ENCODE results near the gene PRSS36.

PRSS36 gene

DNA sequence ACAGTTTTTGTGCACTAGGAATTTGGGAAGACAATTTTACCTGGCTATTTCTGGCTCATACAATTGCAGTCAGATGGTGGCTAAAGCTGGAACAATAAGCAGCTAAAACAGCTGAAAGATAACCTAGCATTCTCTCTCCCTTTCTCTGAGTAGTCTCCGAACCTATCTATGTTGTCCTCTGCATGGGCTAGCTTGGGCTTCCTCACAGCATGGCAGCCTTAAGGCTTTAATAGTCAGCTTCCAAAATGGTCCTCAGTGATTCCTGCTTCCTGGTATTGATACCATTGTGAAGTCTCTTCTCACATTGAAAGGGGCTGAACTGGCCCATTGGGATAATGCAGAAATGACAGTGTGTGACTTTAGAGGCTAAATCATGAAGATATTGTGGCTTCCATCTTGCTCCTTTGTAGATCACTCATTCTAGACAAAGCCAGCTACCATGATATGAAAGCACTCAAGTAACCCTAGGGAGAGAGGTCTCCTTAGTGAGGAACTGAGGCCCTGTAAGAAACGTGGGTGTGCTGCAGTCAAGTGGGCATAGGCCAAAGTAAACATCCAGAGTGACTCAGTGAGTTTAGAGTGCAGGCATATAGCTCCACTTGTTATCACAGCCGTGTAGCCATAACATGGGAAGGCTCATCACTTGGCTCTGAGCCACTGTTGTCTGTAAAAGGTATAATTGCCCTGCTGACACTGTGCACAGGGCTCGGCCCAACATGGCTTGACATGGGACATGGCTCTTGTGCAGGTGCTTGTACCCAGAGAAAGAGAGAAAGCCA, 49.8 kb downstream of the PRSS36 start:
- DNase-seq (ENCODE audit: low spot score): no peak

DNA sequence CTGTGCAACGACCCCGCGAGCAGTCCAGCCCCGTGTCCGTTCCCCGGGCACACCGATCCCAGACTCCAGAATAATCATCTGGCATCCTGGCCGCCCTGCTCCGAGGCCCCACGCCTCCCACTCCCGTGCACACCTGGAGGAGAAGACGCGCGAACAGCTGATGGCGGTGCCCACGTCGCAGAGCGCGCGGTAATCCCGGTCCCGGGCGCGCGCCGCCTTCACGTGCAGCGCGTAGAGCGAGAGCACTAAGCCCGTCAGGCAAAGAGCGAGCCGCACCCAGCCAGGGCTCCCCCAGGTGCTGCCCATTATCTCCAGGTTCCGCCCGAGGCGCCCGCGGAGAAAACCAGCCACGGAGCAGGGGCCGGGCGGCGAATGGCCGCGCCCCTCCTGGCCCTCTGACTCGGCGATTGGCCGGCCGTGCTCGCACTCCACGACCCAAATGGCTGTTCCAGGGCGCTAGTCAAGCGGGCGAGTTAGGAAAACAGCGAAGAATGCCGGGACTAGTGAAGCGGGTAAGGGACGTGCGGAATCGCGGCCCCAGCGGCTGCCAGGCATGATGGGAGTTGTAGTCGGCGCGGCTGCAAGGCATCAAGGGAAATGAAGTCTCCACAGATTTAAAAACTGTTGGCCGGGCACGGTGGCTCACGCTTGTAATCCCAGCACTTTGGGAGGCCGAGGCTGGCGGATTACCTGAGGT, 55.3 kb downstream of the PRSS36 start, which contains the start of gene VKORC1:
TSS of gene VKORC1 (minus strand) at position 374 of the 697 bp plus-strand sequence. CDS start at position 306, 68 bp downstream.
- DNase-seq (ENCODE audit: low spot score): peak; percentile 94

DNA sequence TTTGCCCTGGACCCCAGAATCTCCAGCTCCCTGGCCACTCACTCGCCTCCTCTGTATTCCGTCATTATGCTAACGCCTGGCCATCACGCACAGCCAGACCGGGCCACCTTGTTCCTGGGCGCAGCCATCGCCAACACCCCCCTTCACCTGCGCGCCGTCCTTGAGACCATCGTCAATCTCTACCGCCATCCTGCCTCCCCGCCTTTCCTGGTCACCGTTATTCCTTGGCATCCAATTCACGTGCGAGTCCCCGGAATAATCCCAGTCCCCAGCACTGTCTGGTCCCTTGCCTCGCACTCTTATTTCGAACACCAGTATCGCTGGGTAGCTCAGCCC, 55.8 kb downstream of the PRSS36 start:
- no peak for DNase-seq (ENCODE audit: low spot score)

DNA sequence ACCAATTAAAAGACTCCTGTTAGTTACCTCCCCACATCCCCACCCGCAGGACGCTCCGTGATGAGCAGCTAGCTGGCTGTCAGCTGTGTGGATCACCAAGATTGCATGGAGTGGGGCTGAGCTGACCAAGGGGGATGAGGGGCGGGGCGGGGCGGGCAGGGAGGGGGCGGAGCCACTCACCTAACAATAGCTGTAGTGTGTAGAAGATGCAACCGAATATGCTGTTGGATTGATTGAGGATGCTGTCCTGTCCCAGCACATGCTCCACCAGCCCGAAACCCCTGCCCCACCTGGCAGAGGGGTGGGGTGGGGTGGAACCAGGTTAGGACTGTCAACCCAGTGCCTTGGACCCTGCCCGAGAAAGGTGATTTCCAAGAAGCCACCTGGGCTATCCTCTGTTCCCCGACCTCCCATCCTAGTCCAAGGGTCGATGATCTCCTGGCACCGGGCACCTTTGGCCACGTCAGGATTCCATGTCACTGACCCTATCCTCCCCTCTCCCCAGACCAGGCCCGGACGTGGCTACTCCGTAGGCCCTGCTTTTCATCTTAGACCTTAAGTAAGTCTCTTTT, 56.6 kb downstream of the PRSS36 start:
- DNase-seq (ENCODE audit: low spot score): no peak

DNA sequence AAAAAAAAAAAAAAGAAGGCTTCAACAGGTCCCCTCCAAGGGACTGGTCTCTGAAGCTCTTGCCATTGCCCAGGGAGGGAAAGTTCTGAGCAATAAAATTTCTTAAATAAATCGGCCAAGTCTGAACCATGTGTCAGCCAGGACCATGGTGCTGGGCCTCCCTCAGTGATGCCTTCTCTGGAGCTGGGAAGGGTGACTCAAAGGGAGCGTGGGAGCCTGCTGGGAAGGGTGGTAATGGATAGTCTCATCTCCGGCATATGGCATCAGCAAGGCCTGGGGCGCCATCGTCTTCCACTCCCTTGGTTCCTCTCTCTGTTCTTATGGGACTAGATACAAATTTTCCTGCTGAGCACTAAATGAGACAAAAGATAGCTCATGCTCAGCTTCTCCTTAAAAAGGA, 57.5 kb downstream of the PRSS36 start:
- no peak for DNase-seq (ENCODE audit: low spot score)

DNA sequence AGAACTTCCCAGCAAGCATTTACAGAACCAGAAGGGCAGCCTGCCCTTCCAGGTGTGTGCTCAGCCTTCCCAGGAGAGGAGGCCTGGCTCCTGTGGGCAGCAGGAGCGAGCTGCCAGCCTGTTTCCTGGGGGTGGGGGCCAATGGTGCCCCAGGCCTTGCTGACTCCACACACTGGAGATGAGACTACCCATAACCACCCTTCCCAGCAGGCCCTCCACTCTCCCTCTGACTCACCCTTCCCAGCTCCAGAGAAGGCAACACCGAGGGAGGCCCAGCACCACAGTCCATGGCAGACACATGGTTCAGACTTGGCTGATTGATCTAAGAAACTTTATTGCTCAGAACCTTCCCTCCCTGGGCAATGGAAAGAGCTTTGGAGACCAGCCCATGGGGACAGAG, 59.3 kb downstream of the PRSS36 start:
- no peak for DNase-seq (ENCODE audit: low spot score)

DNA sequence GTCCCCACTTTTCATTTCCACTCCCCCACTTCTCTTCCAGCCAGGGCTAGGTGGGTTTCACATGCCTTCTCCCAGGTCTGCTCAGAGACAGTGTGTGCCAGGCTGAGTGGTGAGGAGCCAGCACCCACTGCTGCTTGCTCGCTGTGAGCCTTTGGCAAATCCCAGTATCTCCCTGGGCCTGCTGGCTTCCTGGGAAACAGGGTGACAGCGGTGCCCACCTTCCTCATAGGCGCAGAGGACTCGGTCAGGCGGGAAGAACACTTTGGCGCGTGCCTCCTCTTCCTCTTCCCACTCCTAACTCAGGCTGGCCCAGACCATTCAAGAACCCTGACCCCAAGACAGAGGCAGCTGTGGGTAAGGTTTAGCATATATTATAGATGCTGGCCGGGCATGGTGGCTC, 60.7 kb downstream of the PRSS36 start:
- no peak for DNase-seq (ENCODE audit: low spot score)

Measured in CD4-positive, alpha-beta T cell treated with Interleukin-2 at 100 ng/mL for 4 hours (primary cell).